Measurements from ENCODE around the gene GAS7. TPM values are rescaled to one million over a fixed set of nuclear protein-coding genes. Genes with fewer than 3 reads are reported as not detected.

GAS7 gene
- total RNA-seq, 2 donors from 2014 or later: 8.0 to 20.1 TPM

DNA sequence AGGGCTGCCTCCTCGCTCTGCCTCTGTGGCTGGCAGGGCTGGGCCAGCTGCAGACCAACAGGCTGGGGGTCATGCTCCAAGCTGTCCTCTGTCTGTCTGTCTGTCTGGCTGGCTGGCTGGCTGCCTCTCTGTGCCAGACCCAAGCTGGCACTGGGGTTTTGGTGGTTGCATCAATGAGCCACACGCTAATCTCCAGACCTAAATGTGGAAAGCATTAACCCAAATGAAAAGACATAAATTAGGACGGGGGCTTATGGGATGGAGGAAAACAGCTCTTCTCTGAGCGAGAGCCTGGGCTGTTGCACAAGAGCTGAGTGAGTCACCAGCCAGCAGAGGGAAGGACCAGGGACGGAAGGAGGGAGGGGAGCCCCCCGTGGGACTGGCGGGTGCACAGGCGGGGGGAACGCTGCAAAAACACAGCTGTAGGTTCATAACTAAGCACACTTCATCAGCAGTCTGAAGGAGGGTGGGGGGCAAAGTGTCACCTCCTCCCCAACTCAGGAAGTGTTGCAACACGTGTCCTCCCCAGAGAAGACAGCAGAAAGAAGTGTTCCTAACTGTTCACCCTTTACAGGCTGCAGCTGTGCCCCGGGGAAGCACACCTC, 83.4 kb downstream of the GAS7 start:
- ATAC-seq (peak; percentile 68), DNase-seq (peak; percentile 49 to 89 (median 66))
- H3K4me1 ChIP-seq: peaks cover 21% of the 10 kb centered on the region
- peak overlapping the region; percentile 30 to 85 (median 64) for H3K27ac ChIP-seq
- no peaks in the 10 kb centered on the region for H3K9me3 ChIP-seq
- WGBS, 2 donors: 12 to 23% methylated on average over 9 to 11 of the region's 11 CpGs
- H3K4me3 ChIP-seq: no peak overlapping the region
- TF ChIP-seq POLR2A (IDR thresholded peaks at IDR 0.05): no peak
- TF ChIP-seq, protein P1, sequence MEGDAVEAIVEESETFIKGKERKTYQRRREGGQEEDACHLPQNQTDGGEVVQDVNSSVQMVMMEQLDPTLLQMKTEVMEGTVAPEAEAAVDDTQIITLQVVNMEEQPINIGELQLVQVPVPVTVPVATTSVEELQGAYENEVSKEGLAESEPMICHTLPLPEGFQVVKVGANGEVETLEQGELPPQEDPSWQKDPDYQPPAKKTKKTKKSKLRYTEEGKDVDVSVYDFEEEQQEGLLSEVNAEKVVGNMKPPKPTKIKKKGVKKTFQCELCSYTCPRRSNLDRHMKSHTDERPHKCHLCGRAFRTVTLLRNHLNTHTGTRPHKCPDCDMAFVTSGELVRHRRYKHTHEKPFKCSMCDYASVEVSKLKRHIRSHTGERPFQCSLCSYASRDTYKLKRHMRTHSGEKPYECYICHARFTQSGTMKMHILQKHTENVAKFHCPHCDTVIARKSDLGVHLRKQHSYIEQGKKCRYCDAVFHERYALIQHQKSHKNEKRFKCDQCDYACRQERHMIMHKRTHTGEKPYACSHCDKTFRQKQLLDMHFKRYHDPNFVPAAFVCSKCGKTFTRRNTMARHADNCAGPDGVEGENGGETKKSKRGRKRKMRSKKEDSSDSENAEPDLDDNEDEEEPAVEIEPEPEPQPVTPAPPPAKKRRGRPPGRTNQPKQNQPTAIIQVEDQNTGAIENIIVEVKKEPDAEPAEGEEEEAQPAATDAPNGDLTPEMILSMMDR (IDR thresholded peaks at IDR 0.05): no peak
- intact Hi-C loops (cut with DNase I): no loop called here
- H3K36me3 ChIP-seq (replicated peaks in 1 of 2; ENCODE audit: insufficient read depth in 1 of 2, low read depth in 2 of 2): no peaks in the 10 kb centered on the region
- H3K27me3 ChIP-seq: no peaks in the 10 kb centered on the region

DNA sequence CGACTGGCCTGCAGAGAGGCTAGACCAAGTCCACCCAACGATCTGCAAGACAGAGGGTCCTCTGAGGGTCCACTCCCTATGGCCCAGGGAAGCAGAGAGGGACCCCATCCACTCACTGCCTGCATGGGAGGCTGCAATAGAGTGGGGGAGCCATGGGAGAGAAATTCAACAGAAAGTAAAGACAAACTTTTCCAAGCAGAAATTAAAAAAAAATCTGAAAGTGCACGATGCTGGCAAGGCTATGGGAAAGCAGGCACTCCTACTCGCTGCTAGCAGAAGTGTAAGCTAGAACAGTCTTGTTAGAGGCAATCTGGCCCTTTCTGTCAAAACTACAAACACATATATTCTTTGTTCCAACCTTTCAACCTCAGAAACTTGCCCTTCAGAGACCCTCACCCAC, 85.4 kb downstream of the GAS7 start:
- TF ChIP-seq, protein P1 (IDR thresholded peaks at IDR 0.05): no peak
- no peak for TF ChIP-seq POLR2A (IDR thresholded peaks at IDR 0.05)
- WGBS, 2 donors: 51 to 67% methylated on average over 4 of the region's 4 CpGs
- no peaks in the 10 kb centered on the region for H3K36me3 ChIP-seq (replicated peaks in 1 of 2; ENCODE audit: insufficient read depth in 1 of 2, low read depth in 2 of 2)
- H3K27me3 ChIP-seq: no peaks in the 10 kb centered on the region
- H3K4me1 ChIP-seq: peaks cover 15% of the 10 kb centered on the region
- intact Hi-C loops (cut with DNase I): no loop called here
- H3K4me3 ChIP-seq: no peak overlapping the region
- no peak for DNase-seq
- no peak for ATAC-seq
- no peak overlapping the region for H3K27ac ChIP-seq
- no peaks in the 10 kb centered on the region for H3K9me3 ChIP-seq

- H3K4me1 ChIP-seq: peaks cover 15% of the 10 kb centered on the region
- ATAC-seq (no peak), DNase-seq (no peak)
- TF ChIP-seq, protein P1 (IDR thresholded peaks at IDR 0.05): no peak
- TF ChIP-seq POLR2A (IDR thresholded peaks at IDR 0.05): no peak
- no peaks in the 10 kb centered on the region for H3K9me3 ChIP-seq
- WGBS, 2 donors: 66 to 70% methylated on average over 9 of the region's 9 CpGs
- H3K36me3 ChIP-seq (replicated peaks in 1 of 2; ENCODE audit: insufficient read depth in 1 of 2, low read depth in 2 of 2): no peaks in the 10 kb centered on the region
- intact Hi-C loops (cut with DNase I): no loop called here
- no peak overlapping the region for H3K4me3 ChIP-seq
- H3K27me3 ChIP-seq: no peaks in the 10 kb centered on the region
- H3K27ac ChIP-seq: no peak overlapping the region
Measured at GRCh38 chr17:10111907-10112452, 86.4 kb downstream of the GAS7 start.

- Histone ChIP-seq H3K4me3 (no peak overlapping the region), H3K27ac (no peak overlapping the region), H3K4me1 (peaks cover 2% of the 10 kb centered on the region), H3K36me3 (replicated peaks in 1 of 2; ENCODE audit: insufficient read depth in 1 of 2, low read depth in 2 of 2) (no peaks in the 10 kb centered on the region), H3K9me3 (no peaks in the 10 kb centered on the region), H3K27me3 (no peaks in the 10 kb centered on the region)
- DNase-seq (no peak), ATAC-seq (no peak)
- intact Hi-C loops (cut with DNase I): no loop called here
- 54 to 63% methylated on average over 4 of the region's 4 CpGs for WGBS, 2 donors
- no peak for TF ChIP-seq POLR2A (IDR thresholded peaks at IDR 0.05)
- TF ChIP-seq, protein P1 (IDR thresholded peaks at IDR 0.05): no peak
Measured at GRCh38 chr17:10109146-10109545, 89.3 kb downstream of the GAS7 start.
